GM15510 (cell line): ENCODE data around the gene EPB41L1.

Experiments used
- POLR2A ChIP-seq: IDR thresholded peaks from 3 replicates; pipeline ENCODE4 v1.6.1; 2011; ENCODE audit warnings: borderline replicate concordance; ENCODE audit not compliant: insufficient read length; ENCODE audit errors: extremely low read depth

Gene EPB41L1

GRCh38 chr20:36183155-36183944 is 28.8 kb downstream of the EPB41L1 start:
- no peak for TF ChIP-seq POLR2A

- TF ChIP-seq POLR2A: no peak
Measured at GRCh38 chr20:36184816-36185776, 30.6 kb downstream of the EPB41L1 start.

GRCh38 chr20:36193977-36194712 is 39.6 kb downstream of the EPB41L1 start:
- TF ChIP-seq POLR2A: no peak

- TF ChIP-seq POLR2A: no peak
Measured at GRCh38 chr20:36196676-36197075, 42.1 kb downstream of the EPB41L1 start.

- TF ChIP-seq POLR2A: no peak
Measured at GRCh38 chr20:36197271-36197670, 42.7 kb downstream of the EPB41L1 start.

DNA sequence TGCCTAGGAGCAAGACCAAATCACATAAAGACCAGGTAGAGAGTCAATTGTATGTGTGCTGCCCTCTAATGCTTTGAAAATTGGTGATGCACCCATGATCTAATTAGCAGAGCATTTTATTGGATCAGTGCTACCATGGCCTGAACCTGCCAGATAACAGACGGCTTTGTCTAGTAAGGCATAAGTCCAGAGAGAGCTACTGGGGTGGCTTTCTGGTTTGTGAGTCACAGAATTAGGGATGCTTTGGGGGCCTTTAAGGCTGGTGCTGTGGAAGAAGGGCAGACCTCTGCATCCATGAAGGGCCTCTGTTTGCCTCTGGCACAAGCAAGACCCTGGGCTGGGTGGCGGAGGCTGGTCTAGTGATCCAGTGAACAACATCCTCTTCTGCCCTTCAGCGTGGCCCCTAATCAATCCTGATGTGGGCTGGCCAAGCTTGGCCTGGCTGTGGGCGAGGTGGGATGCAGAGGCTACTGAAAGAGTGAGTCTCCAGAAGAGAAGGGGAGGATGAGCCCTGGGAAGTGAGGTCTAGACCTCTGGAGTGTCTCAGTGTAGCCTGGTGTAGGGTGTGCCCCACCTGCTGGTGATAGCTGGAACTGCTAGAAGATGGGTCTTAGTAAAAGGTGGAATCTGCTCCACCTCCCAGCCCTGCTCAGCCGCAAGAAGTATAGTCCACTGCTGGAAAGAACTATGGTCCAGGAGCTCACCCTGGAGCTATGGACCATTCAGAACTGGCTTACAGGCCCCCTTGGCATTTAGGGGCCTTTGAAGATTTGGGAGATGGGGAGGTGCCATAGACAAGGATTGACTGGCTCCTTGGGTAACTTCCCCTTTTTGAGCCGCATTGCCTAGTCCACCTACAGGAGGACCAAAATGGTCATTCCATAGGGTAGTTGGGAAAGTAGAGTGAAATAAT is 45.1 kb downstream of the EPB41L1 start:
- TF ChIP-seq POLR2A: no peak

- no peak for TF ChIP-seq POLR2A
Measured at GRCh38 chr20:36200451-36200850, 45.9 kb downstream of the EPB41L1 start.

GRCh38 chr20:36201198-36201597 is 46.7 kb downstream of the EPB41L1 start:
- no peak for TF ChIP-seq POLR2A

GRCh38 chr20:36202891-36203338 is 48.4 kb downstream of the EPB41L1 start:
- no peak for TF ChIP-seq POLR2A

- TF ChIP-seq POLR2A: no peak
Measured at GRCh38 chr20:36203861-36204260, 49.3 kb downstream of the EPB41L1 start.

- no peak for TF ChIP-seq POLR2A
Measured at GRCh38 chr20:36205026-36205425, 50.5 kb downstream of the EPB41L1 start.

DNA sequence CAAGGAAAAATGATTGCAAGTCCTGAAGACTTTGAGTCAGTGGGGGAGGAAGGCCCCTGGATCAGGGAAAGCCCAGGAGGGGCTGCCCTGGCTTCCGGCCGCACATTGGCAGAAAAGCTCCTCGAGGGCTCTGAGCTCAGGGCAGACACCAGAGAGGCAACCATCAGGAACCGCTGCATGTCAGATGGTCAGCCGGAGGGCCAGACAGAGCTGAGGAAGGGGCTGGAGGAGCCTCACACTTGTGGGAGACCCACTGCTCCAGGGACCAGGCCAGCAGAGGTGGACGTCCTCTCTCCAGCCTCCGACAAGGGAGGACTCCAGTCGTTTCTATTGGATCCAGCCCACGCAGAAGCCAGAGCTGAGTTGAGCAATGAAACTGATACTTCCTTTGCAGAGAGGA is 51.5 kb downstream of the EPB41L1 start:
- TF ChIP-seq POLR2A: no peak

GRCh38 chr20:36206641-36207040 is 52.1 kb downstream of the EPB41L1 start:
- TF ChIP-seq POLR2A: no peak

- no peak for TF ChIP-seq POLR2A
Measured at GRCh38 chr20:36207602-36208001, 53.1 kb downstream of the EPB41L1 start.
